NCI-H2081 treated with DMSO at 0.1 percent for 48 hours (cell line): ENCODE measurements around the gene TNFRSF11A.

Experiments used
- DNase-seq: peaks from one replicate; lab custom pipeline; 2025; lab: John Stamatoyannopoulos, UW

The TNFRSF11A gene

GRCh38 chr18:62384068-62384467 is 59.0 kb downstream of the TNFRSF11A start:
- DNase-seq, result no peak

- no peak for DNase-seq
Measured at GRCh38 chr18:62384610-62385097, 59.5 kb downstream of the TNFRSF11A start.

GRCh38 chr18:62386091-62386490 is 61.0 kb downstream of the TNFRSF11A start:
- DNase-seq, result no peak

- no peak for DNase-seq
Measured at GRCh38 chr18:62386601-62387000, 61.5 kb downstream of the TNFRSF11A start.

GRCh38 chr18:62387257-62387656 is 62.1 kb downstream of the TNFRSF11A start:
- no peak for DNase-seq

- DNase-seq, result no peak
Measured at GRCh38 chr18:62388855-62389760, 64.0 kb downstream of the TNFRSF11A start.

- DNase-seq, result no peak
Measured at GRCh38 chr18:62389761-62390481, 64.8 kb downstream of the TNFRSF11A start.

GRCh38 chr18:62394006-62394763 is 69.1 kb downstream of the TNFRSF11A start:
- no peak for DNase-seq

GRCh38 chr18:62396381-62396780 is 71.3 kb downstream of the TNFRSF11A start:
- no peak for DNase-seq

GRCh38 chr18:62396967-62397366 is 71.9 kb downstream of the TNFRSF11A start:
- DNase-seq, result no peak

GRCh38 chr18:62398291-62398690 is 73.2 kb downstream of the TNFRSF11A start:
- no peak for DNase-seq

GRCh38 chr18:62399276-62399675 is 74.2 kb downstream of the TNFRSF11A start:
- no peak for DNase-seq

GRCh38 chr18:62399781-62400308 is 74.7 kb downstream of the TNFRSF11A start:
- DNase-seq, result peak; percentile 54

- no peak for DNase-seq
Measured at GRCh38 chr18:62400916-62401315, 75.8 kb downstream of the TNFRSF11A start.

GRCh38 chr18:62402342-62402948 is 77.3 kb downstream of the TNFRSF11A start:
- DNase-seq, result no peak

- no peak for DNase-seq
Measured at GRCh38 chr18:62403120-62403519, 78.0 kb downstream of the TNFRSF11A start.

GRCh38 chr18:62404881-62405280 is 79.8 kb downstream of the TNFRSF11A start:
- no peak for DNase-seq

- DNase-seq, result no peak
Measured at GRCh38 chr18:62407660-62408059, 82.5 kb downstream of the TNFRSF11A start.

- no peak for DNase-seq
Measured at GRCh38 chr18:62409821-62410220, 84.7 kb downstream of the TNFRSF11A start.

- DNase-seq, result no peak
Measured at GRCh38 chr18:62412231-62412979, 87.3 kb downstream of the TNFRSF11A start.

GRCh38 chr18:62413206-62413605 is 88.1 kb downstream of the TNFRSF11A start:
- no peak for DNase-seq
